Left colon (tissue), 2 donors: ENCODE measurements around the gene DNAAF1. TPM values are rescaled to one million over a fixed set of nuclear protein-coding genes. Genes with fewer than 3 reads are reported as not detected.
A peak's percentile ranks its signal among the peaks of the same experiment; 100 is the strongest.

ENCODE experiments used
- ATAC-seq: fragments of 200-7000 bp; cut with Tn5 transposase; one replicate; pipeline ENCODE4 v1.9.1; 2020; ENCODE audit warnings: mild to moderate bottlenecking, moderate library complexity
- DNase-seq, 2 donors: peaks; one replicate each; pipeline ENCODE4 v3.0.0-alpha.2; 2020
- intact Hi-C, 2 donors: fragments of 100-400 bp; cut with DNase I in 1 of 2; cut with micrococcal nuclease in 1 of 2; formaldehyde crosslinking; loops; one replicate each; pipeline versions ENCODE4 v1.11.2 to v1.14.0; 2022; cut with DNase I, micrococcal nuclease
- total RNA-seq, 2 donors: library from RNA; stranded (reverse); fragmentation: NEBNext Ultra II Directional; extraction: Animal tissue kit (Norgen Biotek cat#: 25700); gene quantifications; one replicate each; pipeline ENCODE4 v1.2.1, GENCODE V29; 2021
- donor health status: DM: no; HTN: no; CAD: no.
- donor health status: DM: yes; HTN: yes; CAD: no.

Gene DNAAF1
- total RNA-seq, 2 donors from 2014 or later: 0.09 to 0.34 TPM

DNA sequence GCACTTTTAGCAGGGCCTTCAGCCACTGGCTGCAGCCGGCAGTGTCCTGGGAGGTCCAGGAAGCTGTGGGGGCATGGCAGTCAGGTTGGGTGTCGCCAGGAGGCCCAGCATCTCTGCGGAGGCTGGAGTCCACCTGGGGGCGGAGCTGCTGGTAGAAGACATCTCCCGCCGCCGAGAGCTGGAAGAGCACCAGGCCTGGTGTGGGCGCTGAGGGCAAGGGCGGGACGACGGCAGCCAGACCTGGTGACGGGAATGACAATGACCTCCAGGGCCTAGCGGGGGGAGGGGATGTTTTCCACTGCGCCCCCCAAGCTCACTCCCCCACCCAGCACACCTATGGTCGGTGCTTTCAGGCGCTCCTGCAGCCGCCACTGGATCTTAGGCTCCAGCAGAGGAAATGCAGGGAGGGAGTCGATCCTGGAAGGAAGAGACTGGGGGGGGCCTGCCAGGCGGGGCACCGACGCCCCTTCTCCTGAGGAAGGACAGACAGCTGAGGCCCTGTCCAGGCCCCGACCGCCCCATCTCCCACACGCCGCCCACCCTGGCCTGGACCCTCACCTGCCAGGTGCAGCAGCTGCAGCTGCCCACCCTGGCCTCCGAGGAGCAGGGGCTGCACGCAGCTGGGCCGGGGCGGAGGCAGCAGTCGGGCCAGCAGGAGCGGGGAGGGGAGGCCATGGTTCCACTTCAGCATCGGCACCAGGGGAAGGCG, 34.7 kb downstream of the DNAAF1 start:
- DNase-seq (no peak), ATAC-seq (no peak)
- intact Hi-C loops: loop anchor here in 1 of 2 donors (10.0 kb wide), 1 partner anchor 95 kb away; no protein-coding TSS in a partner anchor

DNA sequence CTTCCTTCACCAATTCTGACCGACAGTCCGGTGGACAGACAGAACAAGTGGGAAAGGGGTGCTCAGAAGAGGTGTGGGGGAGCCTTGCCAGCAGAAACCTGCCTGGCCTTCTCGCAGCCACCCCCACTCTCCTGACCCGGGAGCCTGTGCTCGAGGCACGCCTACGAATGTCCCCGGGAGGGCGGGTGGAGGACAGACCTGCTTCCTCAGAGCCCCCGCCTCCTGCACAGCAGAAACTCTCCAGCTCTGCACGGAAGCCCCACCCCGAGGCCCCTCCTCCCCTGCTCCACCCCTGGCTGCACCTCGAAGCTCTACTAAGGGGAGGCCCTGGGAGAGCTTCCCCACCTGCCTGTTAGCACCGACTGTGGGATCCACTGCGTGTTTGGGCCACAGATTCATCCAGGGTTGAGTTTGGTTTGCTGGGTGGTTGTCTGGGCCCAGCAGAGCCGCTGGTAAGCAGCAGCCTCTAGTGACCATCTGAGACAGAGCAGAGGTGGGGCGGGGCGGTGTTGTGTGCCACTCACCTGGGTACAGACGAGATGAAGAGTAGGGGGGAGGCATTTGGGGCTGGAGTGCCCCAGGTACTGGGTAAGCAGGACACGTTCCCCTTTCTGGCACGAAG, 35.5 kb downstream of the DNAAF1 start:
- intact Hi-C loops: loop anchor here in 1 of 2 donors (10.0 kb wide), 1 partner anchor 96 kb away; no protein-coding TSS in a partner anchor
- ATAC-seq (no peak), DNase-seq (no peak)

DNA sequence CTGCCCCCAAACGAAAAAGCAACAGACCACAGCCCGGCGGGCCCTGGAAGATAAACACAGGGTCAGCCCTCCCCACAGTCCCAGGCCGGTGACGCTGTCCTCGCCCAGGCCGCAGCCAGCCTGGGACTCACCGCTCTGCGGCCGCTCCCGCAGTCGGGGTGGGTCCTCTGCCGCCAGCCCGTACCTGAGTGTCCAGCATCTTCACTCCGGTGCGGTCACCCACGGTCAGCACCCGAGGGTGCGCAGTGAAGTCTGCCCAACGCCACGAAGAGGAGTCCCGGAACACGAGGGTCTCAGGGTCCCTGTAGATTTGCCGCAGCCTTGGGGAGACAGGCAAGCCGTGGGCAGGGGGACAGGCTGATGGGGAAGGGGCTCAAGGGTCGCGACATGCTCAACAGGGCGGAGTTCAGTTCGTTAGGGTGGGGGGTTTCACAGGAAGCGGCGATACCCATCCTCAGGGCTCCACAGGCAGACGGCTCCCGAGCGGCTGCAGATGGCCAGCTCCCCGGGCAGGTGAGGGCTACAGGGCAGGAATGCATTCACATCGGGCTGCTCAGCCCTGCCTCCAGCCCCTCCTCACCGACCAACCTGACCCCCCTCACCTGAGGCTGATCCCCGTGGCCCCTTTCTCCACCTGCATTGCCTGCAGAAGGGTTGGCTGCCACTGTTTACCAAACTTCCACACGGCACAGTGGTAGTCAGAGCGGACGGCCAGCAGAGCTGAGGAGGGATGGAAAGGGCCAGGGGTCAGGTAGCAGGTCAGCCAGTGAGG, 36.2 kb downstream of the DNAAF1 start:
- ATAC-seq: no peak
- no peak for DNase-seq
- intact Hi-C loops: loop anchor here in 1 of 2 donors (10.0 kb wide), 1 partner anchor 97 kb away; no protein-coding TSS in a partner anchor

DNA sequence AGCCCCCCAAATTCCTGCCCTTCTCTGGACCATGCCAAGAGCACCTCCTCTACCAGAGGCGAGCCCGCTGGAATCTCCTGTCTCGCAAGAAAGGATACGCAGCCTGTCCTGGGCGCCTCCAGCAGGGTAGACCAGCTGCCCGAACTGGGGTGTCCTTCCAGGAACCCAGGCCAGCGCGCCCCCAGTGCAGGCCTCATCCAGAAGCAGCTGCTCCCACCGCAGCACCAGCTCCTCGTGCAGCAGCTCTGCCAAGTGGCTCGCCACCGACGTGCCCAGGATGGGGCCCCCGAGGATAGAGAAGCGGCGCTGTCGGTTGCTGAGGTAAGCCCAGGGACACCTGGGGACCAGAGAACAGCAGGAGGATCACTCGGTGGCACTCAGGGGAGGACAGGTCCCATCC, 37.0 kb downstream of the DNAAF1 start:
- DNase-seq: no peak
- intact Hi-C loops: loop anchor here in 1 of 2 donors (10.0 kb wide), 1 partner anchor 97 kb away; no protein-coding TSS in a partner anchor
- ATAC-seq: no peak

GRCh38 chr16:84182680-84183571, 37.8 kb downstream of the DNAAF1 start:
- no peak for ATAC-seq
- no peak for DNase-seq
- intact Hi-C loops: loop anchor here in 1 of 2 donors (10.0 kb wide), 1 partner anchor 98 kb away; no protein-coding TSS in a partner anchor

DNA sequence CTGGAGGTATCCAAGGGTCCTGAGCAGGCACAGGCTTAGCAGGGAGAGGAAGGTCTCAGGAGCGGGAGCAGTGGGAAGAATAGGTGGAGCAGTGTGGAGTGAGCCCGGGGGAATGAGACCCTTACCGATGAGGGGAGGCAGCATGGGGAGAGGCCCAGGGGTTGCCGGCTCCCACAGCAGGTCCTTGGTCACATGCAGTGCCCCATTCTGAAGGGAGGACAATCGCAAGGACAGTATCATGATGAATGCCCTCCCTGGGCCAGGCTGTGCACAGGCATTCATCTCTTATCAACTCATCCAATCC, 38.4 kb downstream of the DNAAF1 start:
- no peak for DNase-seq
- intact Hi-C loops: loop anchor here in 1 of 2 donors (10.0 kb wide), 1 partner anchor 99 kb away; no protein-coding TSS in a partner anchor
- no peak for ATAC-seq

GRCh38 chr16:84183911-84184591, 38.9 kb downstream of the DNAAF1 start:
- intact Hi-C loops: loop anchor here in 1 of 2 donors (10.0 kb wide), 1 partner anchor 99 kb away; no protein-coding TSS in a partner anchor
- no peak for DNase-seq
- ATAC-seq: no peak

- DNase-seq (no peak), ATAC-seq (no peak)
- intact Hi-C loops: loop anchor here in 1 of 2 donors (10.0 kb wide), 1 partner anchor 100 kb away; no protein-coding TSS in a partner anchor
Observed at GRCh38 chr16:84184775-84185174, 39.7 kb downstream of the DNAAF1 start.

- DNase-seq: peak; percentile 88 to 96
- intact Hi-C loops: loop anchor here in 1 of 2 donors (10.0 kb wide), 1 partner anchor 102 kb away; no protein-coding TSS in a partner anchor
- peak; percentile 99 for ATAC-seq
Observed at GRCh38 chr16:84186685-84187437, 41.8 kb downstream of the DNAAF1 start, which contains the start of gene TAF1C. Gene TAF1C (minus strand): TSS chr16:84187057. CDS start chr16:84184988, 2,069 bp downstream.

- intact Hi-C loops: no loop called here
- ATAC-seq (no peak), DNase-seq (no peak)
Observed at GRCh38 chr16:84190731-84191388, 45.8 kb downstream of the DNAAF1 start, which contains the start of gene ADAD2. Gene ADAD2 (plus strand): TSS chr16:84191157. CDS start chr16:84191231, 74 bp downstream.

GRCh38 chr16:84191466-84191865, 46.4 kb downstream of the DNAAF1 start:
- ATAC-seq (no peak), DNase-seq (no peak)
- intact Hi-C loops: no loop called here

GRCh38 chr16:84193480-84193879, 48.4 kb downstream of the DNAAF1 start:
- intact Hi-C loops: no loop called here
- no peak for ATAC-seq
- no peak for DNase-seq

- intact Hi-C loops: no loop called here
- DNase-seq (no peak), ATAC-seq (no peak)
Observed at GRCh38 chr16:84194018-84194417, 48.9 kb downstream of the DNAAF1 start.

DNA sequence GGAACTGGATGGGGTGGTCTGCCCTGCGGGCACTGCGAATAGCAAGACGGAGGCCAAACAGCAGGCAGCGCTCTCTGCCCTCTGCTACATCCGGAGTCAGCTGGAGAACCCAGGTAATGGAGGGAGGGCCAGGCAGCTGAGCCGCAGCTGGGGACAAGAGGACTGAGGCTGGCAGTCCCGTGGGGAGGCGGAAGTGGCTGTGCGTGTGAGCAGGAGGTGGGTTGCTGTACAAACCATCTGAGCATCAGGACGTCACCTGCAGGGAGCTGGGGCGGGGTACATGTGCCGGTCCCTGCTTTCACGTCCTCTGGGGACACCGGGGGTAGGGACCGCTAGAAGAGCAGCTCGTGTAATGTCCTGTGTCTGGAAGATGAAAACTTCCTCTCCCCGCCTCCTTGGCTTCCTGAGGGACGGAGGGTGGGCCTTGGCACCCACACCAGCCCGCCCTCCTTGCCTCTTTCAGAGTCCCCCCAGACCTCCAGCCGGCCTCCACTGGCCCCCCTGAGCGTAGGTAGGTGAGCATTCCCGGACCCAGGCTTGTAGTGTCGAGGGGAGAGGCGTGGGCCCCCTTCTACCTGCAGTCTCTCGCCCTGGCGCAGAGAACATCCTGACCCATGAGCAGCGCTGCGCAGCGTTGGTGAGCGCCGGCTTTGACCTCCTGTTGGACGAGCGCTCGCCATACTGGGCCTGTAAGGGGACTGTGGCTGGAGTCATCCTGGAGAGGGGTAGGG, 49.5 kb downstream of the DNAAF1 start:
- intact Hi-C loops: no loop called here
- DNase-seq (no peak), ATAC-seq (no peak)

GRCh38 chr16:84195201-84196093, 50.3 kb downstream of the DNAAF1 start:
- no peak for DNase-seq
- intact Hi-C loops: no loop called here
- ATAC-seq: no peak
